ENCODE measurements around the gene SELENOV.

Gene SELENOV

DNA sequence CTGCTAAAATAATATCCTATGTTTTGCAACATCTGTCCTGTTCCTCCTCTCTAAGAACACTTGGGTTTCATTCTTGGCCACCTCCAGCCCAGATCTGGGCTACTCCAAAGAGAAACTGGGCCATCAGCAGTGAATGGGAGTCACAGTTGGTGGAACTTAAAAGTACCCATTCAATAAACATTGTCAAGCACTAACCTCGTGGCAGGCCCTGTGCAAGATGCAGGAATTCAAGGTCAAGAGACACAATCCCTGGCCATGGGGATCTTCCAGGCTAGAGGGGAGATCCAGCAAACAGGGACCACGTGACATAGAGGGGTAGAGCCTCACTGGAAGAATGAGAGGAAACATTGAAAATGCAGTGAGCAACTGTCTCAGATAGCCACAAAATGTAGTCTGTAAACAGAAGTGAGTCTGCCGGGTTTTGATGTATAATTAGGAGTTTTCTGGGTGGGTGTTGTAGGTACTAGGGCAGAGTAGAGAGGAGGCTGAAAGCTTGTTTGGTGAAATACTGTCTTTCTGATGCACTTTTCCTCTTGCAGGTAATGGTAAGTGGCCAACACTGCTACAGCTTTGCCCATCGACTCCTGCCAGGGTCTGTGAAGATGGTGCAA, 39.9 kb downstream of the SELENOV start:
- TF ChIP-seq, protein P1, sequence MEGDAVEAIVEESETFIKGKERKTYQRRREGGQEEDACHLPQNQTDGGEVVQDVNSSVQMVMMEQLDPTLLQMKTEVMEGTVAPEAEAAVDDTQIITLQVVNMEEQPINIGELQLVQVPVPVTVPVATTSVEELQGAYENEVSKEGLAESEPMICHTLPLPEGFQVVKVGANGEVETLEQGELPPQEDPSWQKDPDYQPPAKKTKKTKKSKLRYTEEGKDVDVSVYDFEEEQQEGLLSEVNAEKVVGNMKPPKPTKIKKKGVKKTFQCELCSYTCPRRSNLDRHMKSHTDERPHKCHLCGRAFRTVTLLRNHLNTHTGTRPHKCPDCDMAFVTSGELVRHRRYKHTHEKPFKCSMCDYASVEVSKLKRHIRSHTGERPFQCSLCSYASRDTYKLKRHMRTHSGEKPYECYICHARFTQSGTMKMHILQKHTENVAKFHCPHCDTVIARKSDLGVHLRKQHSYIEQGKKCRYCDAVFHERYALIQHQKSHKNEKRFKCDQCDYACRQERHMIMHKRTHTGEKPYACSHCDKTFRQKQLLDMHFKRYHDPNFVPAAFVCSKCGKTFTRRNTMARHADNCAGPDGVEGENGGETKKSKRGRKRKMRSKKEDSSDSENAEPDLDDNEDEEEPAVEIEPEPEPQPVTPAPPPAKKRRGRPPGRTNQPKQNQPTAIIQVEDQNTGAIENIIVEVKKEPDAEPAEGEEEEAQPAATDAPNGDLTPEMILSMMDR (IDR thresholded peaks at IDR 0.05): no peak

DNA sequence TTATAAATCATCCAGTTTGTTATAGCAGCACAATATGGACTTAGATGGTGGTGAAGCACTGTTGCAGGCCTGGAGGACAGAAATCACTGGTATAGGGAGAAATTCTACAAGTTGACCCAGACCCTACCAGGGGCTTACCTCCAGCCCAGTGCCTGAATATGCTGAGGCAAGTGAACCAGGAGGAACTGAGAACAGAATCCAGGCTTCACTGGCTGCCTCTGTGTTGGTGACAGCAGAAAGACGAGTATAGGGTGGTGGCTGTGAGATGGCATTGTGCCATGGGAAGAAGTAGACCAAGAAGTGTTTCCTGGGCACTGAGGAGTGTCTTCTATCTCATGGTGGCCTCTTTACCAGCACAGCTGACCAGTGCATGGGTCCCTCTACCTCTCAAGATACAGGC, 40.9 kb downstream of the SELENOV start:
- TF ChIP-seq, protein P1 (IDR thresholded peaks at IDR 0.05): no peak

DNA sequence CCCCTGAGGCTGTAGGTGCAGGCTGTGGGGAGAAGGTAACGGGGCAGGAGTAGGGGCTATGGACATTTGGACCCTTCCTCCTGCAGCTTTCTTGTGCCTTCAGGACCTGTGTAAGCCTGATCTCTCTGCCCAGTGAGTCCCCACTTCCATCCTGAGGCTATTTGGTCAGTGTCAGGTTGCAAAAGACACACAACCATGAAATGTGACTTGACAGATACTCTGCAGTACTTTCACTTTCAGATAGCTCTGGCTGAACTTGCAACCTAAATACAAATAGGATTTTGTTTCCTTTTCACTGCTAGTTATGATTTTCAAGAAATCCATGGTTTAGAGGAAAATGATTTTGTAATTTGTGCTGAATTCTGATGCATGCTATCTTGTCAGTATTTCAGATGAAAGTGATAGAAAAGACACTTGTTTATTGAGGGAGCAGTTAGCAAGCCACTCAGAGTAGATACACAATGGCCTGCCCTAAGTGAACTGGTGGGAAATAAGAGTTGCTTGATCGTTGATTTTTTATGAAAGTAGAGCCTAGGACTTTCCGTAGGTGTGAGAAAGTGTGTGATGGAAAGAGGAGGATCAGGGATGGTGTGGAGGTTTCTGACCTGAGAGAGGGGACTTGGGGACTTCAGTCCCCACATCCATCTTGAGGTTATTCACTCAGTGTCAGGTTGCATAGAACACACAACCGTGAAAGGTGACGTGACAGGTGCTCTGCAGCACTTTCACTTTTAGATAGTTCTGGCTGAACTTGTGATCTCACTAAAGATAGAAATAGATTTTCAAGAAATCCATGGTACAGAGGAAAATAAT, 43.1 kb downstream of the SELENOV start:
- TF ChIP-seq, protein P1 (IDR thresholded peaks at IDR 0.05): no peak

DNA sequence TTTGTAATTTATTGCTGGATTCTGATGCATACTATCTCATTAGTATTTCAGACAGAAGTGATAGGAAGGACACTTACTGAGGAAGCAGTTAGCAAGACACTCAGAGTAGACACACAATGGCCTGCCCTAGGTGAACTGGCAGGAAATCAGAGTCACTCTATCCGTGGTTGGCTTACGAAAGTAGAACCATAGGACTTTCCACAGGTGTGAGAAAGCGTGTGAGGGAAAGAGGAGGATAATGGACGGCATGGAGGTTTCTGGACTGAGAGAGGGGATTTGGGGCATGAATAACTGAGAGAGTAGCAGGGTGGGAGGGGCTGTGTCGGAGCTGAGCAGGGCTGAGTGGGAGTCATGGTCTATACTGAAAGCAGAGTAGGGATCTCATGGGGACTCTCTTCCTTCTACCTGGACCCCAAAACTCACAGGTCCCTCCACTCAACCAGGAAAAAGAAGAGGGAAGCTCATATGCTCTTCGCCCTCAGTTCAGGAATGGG, 43.7 kb downstream of the SELENOV start:
- TF ChIP-seq, protein P1 (IDR thresholded peaks at IDR 0.05): no peak

DNA sequence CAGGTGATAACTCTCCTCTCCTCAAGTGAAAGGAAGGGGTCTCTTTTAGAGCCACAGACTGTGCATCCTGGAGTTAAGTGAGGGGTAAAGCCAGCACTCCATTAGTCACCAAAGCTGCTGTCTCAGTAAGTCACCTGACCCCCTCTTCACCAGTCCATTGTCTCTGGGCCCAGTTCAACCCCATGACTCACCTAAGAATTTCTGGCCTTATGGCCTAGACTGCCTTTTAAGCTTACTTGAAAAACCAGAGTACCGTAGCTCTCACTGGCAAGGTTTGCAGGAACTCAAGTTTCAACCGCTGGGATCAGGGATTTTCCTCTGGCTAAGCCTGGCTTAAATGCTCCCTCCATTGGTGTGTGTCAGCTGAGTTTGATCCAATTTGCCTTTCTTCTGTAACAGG, 48.5 kb downstream of the SELENOV start:
- TF ChIP-seq, protein P1 (IDR thresholded peaks at IDR 0.05): no peak

DNA sequence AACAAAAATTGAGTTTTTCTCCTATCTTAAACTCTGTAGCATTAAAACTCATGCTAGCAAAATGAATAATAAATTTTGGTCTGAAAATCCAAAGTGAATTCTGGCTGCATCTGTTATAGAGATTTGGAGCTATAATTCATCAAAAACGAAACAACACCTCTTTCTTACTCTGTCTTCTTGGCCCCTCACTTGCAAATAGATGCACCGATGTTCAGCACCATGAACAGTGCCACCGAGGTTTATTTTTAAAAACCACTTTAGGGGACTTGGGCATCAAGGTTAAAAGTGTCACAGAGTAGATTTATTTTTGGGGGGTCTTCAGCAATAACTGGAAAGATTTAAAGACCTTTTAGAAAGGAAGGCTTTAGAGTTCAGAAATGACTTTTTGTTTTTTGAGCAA, 51.1 kb downstream of the SELENOV start:
- TF ChIP-seq, protein P1 (IDR thresholded peaks at IDR 0.05): no peak

DNA sequence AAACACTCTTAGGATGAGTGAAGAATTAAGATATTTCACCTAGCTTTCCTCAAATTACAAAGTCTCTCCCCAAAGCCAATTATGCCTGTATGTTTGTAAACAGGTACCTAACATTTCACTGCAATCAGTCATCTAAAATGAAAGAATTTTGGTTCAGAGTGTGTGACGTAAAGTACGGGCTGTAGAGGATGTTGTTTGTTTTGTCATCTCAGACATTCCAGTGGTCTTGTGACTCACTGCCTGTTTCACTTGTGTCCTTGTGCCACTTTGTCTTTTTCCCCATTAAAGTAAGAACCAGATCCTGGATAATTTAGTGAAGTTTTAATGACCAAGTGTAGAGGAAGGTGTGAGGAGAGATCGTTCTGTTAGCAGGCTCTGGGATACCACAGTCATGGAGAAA, 53.7 kb downstream of the SELENOV start:
- TF ChIP-seq, protein P1 (IDR thresholded peaks at IDR 0.05): no peak
